NCI-H187 (cell line): ENCODE data around the gene MYH7B.

Experiments used
- DNase-seq, 2 experiments: peaks; one replicate each; lab custom pipeline; 2025; lab: John Stamatoyannopoulos, UW

The MYH7B gene

DNA sequence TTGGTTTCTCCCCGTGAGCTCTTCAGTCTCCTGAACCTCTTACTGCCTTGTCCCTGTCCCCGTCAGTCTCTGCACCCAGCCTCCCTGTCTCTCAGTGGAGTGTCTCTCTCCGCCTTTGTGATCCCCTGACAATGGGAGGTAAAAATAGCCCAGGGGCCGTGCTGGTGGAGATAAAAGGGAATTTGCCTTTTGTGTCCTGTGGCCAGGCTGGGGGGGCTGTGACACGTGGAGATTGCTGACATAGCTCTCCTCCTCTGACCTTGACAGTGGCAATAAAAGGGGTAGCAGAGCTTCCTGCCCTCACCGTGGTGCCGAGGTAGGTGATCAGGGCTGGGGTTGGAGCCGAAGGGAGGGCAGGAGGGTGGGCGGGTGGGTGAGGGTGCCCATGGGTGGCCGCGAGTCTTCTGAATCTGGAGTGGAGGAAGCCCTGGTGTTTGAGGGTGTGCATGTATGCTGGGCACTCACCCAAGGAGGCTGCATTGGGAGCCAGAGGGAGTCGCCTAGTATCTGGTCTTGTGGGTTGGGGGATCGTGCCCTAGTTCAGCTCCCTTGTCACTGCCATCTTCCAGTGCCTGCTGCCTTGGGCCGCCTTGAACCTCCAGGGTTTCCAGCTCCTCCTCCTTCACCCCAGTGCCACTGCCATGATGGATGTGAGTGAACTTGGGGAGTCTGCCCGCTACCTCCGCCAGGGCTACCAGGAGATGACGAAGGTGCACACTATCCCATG, 21.9 kb downstream of the MYH7B start:
- no peak for DNase-seq

DNA sequence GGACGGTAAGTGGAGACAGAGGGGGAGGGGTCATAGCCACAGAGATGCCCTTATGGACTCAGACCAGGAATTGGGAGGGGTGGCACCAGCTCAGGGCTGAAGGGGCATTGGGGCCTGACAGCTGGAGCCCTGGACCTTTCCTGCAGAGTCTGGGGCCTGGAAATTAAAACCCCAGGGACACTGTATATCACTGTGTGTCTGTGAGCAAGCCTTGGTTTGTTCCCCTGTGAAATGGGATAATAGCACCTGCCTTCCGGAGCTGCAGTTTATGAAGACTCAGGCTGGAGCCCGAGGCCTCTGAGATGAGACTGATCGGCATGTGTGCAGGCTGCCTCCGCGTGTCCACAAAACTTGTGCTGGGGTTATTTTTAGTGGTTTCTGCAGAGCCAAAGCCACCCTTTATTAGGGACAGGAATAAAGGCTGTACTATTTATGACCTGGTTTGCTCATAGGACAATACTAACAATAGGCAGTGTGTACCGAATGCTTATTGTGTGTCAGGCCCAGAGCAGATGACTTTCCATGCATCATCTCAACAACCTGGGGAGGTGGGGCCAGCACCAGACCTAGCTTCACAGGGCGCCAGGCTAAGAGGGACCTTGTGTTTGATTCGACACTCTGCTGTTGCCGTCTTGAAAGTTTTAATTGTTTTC, 22.6 kb downstream of the MYH7B start:
- DNase-seq = no peak

DNA sequence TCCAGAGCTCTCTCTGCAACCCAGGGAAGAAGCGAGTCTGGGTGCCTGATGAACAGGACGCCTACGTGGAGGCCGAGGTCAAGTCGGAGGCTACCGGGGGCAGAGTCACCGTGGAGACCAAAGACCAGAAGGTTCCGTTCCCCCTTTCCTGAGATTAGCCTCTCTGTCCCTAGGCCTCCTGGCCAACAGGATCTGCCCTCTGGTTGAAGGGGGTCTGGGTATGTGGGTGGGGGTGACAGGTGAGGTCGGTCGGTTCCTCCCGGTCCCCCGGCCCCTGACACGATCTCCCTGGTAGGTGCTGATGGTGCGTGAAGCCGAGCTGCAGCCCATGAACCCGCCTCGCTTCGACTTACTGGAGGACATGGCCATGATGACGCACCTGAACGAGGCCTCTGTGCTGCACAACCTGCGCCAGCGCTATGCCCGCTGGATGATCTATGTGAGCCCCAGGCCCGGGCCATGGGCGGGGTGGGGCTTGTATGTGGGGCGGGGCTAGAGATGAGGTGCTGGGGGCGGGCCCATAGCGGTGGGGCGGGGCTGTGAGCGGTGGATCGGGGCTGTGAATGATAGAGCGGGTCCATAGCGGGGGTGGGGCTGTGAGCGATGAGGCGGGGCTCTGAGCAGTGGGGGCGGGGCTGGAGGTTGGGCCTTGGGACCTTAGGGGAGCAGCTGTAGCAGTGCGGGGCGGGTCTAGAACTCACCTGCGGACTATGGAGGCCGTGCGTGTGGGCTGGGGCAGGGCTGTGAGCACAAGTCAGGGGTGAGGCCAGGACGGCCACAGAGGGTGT, 23.9 kb downstream of the MYH7B start:
- DNase-seq = no peak

DNA sequence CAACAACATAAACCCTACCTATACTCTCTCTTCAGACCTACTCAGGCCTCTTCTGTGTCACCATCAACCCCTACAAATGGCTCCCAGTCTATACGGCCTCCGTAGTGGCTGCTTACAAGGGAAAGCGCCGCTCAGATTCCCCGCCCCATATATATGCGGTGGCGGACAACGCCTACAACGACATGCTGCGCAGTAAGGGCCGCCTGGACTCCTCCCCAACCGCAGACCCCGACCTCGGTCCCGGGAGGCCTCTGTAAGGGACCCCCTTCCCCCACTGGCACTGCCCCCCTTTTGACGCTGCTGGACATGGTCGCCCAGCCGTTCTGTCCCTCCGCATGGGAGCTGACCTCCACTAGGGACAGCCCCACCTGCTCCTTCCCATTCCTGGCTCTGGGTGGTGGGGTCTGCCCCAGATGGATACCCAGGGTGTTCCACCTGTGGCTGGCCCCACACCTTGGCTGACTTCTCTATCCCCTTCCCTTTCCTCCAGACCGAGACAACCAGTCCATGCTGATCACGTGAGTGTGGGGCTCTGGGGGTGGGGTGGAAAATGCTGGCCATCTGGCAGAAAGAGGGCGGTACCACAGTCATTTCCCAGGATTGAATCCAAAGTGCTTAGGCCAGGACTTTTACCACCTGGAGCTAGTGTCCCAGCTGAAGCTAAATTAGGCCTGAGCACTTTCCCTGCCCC, 25.0 kb downstream of the MYH7B start:
- no peak for DNase-seq

DNA sequence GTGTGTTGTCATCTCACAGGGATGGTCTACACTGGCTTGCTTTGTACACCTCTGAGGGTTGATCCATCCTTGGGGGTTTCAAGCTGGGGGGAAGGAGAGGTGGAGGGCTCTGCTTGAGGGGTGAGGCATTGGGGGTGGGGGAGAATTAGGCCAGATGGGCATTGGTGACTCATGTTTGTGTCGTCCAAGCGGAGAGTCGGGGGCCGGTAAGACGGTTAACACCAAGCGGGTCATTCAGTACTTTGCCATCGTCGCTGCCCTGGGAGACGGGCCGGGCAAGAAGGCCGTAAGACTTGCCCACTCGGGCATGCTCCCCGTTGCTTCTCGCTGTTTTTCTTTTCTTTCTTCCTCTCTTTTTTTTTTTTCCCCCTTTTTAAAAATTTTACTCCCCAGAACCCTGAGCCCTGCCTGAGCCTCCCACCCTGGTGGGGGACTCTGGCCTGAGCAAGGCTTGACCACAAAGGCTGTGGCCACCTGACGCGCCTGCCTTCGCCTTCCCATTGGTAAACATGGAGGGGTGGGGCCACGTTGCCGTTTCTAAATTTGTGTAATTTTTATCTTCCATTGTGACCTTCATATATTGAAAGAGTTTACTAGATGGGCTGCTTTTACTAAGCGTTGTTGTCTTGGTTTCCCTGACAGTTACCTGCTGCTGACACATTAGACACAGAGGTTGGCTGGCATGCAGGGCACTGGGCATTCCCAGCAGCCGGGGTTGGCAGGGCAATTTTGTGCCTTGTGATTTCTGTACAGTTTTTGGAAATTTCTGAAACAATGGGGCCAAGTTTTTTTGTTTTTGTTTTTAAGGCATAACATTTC, 26.8 kb downstream of the MYH7B start:
- DNase-seq = no peak

DNA sequence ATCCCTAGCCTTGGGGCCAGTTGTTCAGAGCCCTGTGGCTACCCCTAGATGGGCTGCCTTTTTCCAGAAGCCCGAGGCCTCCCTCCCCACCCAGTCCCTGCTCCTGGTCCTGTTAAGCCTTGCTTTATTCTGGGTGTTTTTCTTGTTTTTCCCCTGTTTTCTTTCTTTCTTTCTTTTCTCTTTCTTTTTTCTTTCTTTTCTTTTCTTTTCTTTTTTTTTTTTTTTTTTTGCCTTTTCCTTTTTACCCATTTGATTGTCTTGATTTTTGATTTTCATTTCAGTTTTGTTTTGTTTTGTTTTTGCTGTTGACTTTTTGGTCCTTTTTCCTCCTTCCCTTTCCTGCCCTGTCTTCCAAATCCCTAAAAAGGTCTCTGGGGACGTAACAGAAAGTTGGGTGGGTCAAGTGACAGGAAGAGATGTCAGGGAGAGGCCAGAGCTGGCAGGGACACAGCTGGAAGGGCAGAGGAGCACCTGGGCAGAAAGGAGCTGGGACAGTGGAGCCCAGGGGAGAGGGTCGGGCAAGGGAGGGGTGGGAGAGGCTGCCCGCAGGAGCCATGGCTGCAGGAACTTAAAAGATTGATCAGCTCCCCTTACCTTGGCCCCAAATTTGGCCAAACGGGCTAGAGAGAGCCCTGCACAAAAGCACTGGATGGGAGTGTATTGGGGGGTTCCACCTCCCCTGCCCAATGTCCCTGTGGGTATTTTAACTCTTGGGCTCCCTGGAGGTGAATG, 27.6 kb downstream of the MYH7B start:
- DNase-seq = no peak

DNA sequence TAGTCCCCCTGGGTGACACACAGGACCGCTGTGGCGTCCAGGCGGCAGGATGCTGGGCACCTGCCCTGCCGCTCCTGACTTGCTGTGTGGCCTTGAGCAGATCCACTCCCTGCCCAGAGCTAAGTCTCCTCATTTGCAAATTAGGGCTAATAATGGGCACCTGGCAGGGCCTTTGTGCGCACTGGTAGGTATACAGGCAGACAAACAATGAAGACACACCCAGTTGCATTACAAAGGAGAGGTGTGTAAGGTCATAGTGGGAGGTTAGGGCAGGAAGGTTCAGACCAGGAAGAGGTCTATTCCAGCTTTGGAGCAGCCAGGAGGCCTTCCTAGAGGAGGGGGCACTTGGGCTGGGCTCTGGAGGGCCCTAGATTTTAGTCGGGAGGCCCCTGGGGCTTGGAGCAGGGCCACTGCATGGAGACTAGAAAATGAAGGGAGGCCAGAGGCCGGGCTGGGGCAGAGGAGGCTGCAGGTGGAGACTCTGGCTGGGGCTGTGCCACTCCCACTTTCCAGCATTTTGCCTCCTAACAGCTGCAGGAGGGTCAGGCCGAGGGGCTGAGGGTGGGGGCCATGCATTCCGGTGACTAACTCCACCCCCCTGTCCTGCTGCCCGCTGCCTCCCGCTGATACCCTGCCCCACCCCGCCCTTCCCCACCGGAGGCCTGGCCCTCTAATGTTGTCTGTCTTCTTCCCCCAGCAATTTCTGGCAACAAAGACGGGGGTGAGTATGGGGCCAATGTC, 28.5 kb downstream of the MYH7B start:
- DNase-seq = no peak

DNA sequence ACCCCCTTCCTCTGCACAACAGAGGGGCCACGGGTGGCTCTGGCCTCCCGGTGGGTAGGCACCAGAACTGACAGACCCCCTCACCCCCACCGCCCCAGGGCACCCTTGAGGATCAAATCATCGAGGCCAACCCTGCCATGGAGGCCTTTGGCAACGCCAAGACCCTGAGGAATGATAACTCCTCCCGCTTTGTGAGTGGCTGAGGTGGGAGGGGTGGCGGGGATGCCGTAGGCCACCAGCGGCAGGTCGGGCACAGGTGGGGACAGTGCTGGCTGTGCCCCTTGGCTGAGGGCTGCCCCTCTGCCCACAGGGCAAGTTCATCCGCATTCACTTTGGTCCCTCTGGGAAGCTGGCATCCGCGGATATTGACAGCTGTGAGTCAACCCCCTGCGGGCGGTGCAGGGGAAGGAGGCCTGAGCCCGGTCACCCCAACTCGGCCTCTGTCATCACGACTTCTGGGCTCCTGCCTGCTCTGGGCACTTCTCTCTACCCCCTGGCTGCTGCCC, 29.1 kb downstream of the MYH7B start:
- DNase-seq = no peak

DNA sequence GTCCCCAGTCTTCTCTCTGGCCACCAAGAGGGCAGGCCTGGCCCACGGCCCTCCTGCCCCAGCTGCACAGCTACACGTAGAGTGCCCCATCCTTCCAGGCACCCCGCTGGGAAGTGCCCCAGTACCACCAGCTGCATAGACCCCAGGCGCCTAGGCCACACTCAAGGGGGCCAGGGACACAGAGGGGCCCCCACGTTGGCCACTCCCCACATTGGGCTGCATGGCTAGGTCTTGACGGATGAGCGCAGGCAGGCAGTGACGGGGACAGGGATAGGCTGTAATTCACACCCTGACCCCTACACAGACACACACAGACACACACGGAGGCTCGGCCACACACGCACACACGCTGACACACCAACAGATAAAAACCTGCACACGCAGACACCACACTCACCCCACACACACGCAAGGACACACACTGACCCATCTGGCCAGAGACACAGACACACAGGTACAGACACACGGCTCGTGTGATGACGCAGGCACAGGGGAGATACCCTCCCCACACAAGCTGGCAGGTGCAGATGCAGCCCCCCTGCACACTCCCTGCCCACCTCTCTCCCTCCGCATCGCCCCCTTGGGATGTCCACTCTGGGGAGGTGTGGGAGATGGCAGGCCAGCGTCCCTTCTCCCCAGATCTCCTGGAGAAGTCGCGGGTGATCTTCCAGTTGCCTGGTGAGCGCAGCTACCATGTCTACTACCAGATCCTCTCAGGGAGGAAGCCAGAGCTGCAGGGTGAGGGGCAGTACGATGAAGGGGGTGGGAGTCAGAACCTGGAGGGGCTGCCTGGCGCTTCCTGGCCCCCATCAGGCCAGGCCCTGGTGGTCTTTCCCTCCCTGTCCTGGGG, 30.0 kb downstream of the MYH7B start:
- no peak for DNase-seq

DNA sequence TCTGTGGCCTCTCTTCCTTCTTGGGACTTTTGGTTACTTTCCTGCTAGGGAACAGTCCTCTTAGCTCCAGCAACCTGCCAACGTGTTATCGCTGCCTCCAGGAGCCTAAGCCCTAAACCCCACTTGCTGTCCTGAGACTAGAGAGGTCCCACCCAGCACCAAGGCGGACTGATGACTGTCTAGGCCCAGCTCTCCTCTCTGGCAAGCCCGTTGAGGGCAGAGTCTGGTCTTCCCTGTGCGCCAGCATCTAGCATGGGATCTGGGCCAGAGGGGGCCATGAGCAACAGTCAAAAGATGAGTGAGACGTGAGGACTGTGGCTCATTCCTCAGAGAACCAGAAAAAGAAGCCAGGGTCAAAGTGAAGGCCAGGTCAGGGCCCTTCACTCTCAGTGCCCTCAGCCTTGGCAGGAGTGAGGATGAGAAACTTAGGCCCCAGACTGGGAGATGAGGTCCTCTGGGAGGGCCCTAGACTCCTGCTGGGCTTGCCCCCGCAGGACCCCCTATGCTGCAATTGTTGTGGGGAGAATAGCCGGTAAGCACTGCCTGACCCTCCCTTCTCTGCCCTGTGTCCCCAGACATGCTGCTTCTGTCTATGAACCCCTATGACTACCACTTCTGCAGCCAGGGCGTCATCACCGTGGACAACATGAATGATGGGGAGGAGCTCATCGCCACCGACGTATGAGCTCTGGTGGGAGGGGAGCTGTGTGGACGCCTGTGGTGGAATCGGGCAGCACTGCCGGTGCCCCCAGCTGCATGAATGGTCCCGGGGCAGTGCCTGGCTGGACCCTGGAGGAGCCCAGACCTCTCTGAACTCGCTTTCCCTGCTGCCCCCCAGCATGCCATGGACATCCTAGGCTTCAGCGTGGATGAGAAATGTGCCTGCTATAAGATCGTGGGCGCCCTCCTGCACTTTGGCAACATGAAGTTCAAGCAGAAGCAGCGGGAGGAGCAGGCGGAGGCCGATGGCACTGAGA, 30.9 kb downstream of the MYH7B start:
- no peak for DNase-seq

DNA sequence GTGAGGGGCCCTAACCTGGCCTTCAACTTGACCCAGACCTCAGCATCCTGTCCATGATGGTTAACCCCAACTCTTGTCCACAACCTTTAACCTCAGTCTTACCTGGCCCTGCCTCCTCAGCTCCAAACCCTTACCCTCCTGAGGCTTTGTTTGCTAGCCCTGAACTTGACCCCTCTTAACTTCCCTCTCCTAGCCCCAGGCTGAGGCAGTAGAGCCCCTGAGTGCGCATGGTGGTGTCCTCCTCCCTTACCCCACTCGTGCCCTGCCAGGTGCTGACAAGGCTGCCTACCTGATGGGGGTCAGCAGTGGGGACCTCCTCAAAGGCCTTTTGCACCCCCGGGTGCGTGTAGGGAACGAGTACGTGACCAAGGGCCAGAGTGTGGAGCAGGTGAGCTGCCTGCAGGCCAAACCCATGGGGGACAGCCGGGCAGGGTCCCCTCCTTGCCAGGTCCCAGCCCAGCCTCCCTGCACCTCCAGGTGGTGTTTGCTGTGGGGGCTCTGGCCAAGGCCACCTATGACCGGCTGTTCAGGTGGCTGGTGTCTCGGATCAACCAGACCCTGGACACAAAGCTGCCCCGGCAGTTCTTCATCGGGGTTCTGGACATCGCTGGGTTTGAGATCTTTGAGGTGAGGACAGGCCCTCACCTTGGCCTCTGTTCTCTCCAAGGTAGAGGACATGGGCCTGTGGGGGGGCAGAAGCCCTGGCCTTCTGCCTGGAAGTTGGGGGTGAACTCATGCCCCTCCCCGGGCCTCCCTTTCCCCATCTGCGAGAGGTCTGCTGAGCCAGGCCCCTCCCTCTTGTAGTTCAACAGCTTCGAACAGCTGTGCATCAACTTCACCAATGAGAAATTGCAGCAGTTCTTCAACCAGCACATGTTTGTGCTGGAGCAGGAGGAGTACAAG, 31.9 kb downstream of the MYH7B start:
- no peak for DNase-seq

DNA sequence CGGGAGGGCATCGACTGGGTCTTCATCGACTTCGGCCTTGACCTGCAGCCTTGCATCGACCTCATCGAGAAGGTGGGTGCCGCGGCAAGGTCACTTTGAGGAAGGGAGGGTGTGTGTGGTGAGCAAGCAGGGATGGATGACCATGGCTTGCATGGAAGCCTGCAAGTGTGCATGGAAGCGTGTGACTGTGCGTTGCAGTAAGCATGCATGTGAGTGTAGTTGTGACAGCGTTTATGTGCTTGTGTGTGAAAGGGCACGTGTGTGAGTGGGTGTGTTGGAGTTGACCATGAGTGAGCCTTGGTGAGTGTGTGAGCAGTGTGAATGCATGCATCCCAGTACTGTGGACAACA, 32.5 kb downstream of the MYH7B start:
- DNase-seq = no peak

DNA sequence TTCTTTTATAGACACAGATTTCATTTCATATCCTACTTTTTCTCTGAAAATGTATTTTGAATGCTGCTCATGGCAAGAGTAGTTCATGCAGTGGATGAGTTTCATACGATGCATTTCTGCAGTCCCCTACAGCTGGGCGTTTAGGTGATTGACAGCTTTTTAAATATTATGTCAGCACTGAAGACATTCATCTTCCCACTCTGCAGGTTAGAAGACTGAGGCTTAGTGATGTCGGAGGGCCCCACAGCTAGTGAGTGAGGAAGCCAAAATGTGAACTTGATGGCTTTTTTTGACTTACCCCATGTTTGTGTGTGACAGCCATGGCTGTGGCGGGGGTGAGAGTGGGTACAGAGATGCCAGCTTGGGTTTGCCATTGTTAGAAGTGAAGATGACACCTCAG, 33.5 kb downstream of the MYH7B start:
- no peak for DNase-seq

DNA sequence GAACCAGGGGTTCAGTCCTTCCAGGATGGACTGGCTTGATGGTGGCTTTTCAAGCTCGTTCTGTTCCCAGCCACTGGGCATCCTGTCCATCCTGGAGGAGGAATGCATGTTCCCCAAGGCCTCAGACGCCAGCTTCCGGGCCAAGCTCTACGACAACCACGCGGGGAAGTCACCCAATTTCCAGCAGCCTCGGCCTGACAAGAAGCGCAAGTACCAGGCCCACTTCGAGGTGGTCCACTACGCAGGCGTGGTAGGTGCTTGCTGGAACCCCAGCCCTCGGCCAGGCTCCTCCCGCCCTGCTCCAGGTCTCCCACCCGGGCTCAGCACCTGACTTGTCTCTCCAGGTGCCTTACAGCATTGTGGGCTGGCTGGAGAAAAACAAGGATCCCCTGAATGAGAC, 34.0 kb downstream of the MYH7B start:
- no peak for DNase-seq

DNA sequence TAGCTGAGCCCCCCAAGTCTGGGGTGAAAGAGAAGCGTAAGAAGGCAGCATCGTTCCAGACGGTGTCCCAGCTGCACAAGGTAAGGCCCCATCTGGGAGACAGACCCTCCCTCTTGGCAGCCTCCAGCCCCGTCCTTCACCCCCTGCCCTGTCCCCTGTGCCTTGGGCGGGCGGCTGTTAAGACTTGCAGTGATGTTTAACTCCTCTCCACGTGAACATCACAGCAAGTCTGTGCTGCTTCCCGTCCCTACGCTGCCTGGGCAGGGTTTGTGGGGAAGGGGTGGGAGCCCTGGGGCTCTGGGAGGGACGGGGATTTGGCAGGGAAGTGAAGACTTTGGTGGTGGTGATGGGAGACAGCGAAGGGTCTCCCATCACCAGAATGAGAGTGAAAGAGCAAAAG, 34.6 kb downstream of the MYH7B start:
- no peak for DNase-seq

DNA sequence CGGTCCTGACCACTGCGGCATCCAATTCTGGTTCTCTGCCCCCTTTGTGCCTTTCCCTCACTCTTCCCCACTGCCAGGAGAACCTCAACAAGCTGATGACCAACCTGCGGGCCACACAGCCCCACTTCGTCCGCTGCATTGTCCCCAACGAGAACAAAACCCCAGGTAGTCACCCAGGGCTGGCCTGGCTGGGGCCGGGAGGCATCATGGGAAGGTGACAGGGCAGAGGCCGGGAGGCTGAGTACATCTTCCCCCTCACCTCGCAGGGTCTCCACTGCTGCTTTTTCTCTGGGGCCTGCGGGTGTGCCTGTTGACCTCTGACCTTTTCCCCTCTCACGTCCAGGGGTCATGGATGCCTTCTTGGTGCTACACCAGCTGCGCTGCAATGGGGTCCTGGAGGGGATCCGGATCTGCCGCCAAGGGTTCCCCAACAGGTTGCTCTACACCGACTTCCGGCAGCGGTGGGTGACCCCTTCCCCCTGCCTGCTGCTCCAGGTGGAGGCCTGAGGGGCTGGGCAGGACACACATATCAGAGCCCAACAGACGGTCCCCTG, 35.1 kb downstream of the MYH7B start:
- no peak for DNase-seq
